IPS-20b (cell line): Measurements from ENCODE around the gene OMG.
"Not testable (repeated sequence)": the region's sequence is repeated elsewhere in the genome, so short reads cannot be mapped to it uniquely, and the experiment has no call there.

ENCODE experiments used
- H3K27ac ChIP-seq: one replicate; pipeline ENCODE4 v1.5.1; 2013; ENCODE audit warnings: low read length
- H3K27me3 ChIP-seq: 2 replicates; pipeline ENCODE4 v1.6.1; 2013; ENCODE audit warnings: mild to moderate bottlenecking, low read length, inconsistent platforms; ENCODE audit not compliant: insufficient read depth
- H3K36me3 ChIP-seq: 2 replicates; pipeline ENCODE4 v1.6.1; 2013; ENCODE audit warnings: low read depth, mild to moderate bottlenecking, inconsistent platforms, low read length, moderate library complexity; ENCODE audit not compliant: insufficient read depth
- H3K4me1 ChIP-seq: 2 replicates; pipeline ENCODE4 v1.6.1; 2013; ENCODE audit warnings: mild to moderate bottlenecking, control low read depth, inconsistent platforms, low read length, moderate library complexity; ENCODE audit not compliant: insufficient read depth
- H3K4me3 ChIP-seq: 2 replicates; pipeline ENCODE4 v1.5.1; 2013; ENCODE audit warnings: mild to moderate bottlenecking, low read length, inconsistent platforms
- H3K9ac ChIP-seq: 2 replicates; pipeline ENCODE4 v1.6.1; 2013; ENCODE audit warnings: low read depth, mild to moderate bottlenecking, inconsistent platforms, low read length, moderate library complexity
- H3K9me3 ChIP-seq: 2 replicates; pipeline ENCODE4 v1.6.1; 2013; ENCODE audit warnings: mild to moderate bottlenecking, low read depth, low read length, inconsistent platforms; ENCODE audit not compliant: insufficient read depth

The OMG gene

DNA sequence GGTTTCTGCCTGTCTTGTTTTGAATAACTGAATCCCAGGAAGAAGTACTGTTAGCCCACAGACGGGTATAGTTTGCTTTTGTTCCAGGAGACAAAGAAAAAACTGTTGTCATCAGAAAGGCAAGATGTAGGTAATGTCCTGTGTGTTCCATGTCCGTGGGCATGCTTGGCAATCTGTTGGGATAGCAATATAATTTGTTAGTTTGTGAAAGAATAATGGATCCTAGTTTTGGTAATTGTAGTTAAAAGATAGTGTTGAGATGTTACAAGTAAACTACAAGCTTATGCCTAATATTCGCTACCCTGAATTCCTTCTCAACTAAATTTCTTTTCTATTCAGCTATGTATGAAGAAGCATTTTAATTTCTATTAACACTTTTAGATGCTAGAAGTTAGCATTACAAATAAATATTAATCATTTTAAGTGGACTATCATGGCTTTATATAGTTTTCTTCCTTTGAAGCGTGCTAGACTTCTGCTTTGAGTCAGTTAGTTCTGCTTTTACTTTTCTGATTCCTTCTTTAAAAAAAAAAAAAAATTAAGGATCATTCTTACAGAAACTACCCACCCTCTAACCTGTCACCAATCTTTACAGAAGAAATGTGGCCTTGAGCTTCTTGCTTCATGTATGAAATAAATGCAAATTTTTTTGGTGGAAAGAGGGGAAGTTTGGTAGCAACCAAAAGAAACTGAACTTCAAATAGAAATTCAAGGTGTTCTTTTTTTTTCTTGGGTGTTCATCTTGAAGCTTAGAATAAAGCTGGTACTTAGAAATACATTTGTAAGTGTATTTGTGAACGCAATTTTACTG is 22.0 kb upstream of the OMG start:
- Histone ChIP-seq H3K9ac (no peak overlapping the region), H3K9me3 (no peaks in the 10 kb centered on the region), H3K4me3 (no peak overlapping the region), H3K27ac (no peak overlapping the region), H3K4me1 (no peaks in the 10 kb centered on the region), H3K27me3 (no peaks in the 10 kb centered on the region), H3K36me3 (no peaks in the 10 kb centered on the region)

- H3K27ac ChIP-seq = no peak overlapping the region
- H3K4me3 ChIP-seq = no peak overlapping the region
- no peaks in the 10 kb centered on the region for H3K27me3 ChIP-seq
- no peaks in the 10 kb centered on the region for H3K9me3 ChIP-seq
- H3K9ac ChIP-seq = no peak overlapping the region
- no peaks in the 10 kb centered on the region for H3K36me3 ChIP-seq
- no peaks in the 10 kb centered on the region for H3K4me1 ChIP-seq
Measured at GRCh38 chr17:31318298-31318801, 21.3 kb upstream of the OMG start.

DNA sequence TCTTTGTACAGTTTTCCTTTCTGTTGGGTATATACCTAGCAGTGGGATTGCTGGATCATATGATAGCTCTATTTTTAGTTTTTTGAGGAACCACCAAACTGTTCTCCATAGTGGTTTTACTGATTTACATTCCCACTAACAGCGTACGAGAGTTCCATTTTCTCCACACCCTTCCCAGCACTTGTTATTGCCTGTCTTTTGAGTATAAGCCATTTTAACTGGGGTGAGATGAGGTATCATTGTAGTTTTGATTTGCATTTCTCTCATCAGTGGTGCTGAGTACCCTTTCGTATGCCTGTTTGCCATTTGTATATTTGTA is 17.7 kb upstream of the OMG start:
- H3K9ac ChIP-seq = no peak overlapping the region
- H3K9me3 ChIP-seq = no peaks in the 10 kb centered on the region
- no peak overlapping the region for H3K4me3 ChIP-seq
- no peak overlapping the region for H3K27ac ChIP-seq
- no peaks in the 10 kb centered on the region for H3K27me3 ChIP-seq
- H3K4me1 ChIP-seq = no peaks in the 10 kb centered on the region
- no peaks in the 10 kb centered on the region for H3K36me3 ChIP-seq

DNA sequence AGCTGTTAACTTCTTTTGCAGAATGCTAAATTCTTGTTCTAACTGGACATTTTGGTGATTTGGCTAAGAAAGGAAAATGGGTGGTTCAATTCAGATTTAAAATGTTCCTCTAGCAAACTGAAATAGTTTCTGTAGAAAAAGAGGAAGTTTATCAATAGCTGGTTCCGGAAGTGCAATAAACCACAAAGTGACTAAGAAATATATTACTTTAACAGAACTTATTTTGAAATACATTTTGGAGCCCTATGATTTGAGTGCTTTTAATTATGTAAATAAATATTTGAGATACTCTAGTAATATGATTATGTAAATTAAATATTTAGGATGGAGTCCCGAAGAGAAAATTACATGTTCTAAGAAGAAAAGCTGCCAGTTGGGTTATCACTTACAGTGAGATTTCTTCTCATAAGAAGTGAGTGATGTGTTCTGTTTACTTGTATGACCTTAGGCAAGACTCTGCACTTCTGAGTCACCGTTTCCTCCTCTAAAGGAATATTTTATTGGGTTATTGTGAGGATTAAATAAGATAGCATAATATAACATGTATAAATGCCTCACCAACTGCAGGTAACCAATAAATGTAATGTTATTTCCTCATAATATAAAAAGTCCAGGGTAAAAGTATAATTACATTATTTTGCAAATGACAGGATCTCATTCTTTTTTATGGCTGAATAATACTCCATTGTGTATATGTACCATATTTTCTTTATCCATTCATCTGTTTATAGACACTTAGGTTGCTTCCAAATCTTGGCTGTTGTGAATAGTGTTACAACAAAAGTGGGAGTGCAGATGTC is 17.1 kb upstream of the OMG start, which contains the start of gene EVI2B:
Gene EVI2B (minus strand): TSS at position 73 of the 800 bp plus-strand sequence. CDS start 8,445 bp downstream, outside the sequence.
- no peak within 1 kb of the TSS for H3K9ac ChIP-seq
- no peaks in the 10 kb centered on the region for H3K27me3 ChIP-seq
- no peak within 1 kb of the TSS for H3K4me3 ChIP-seq
- no peaks in the 10 kb centered on the region for H3K4me1 ChIP-seq
- H3K36me3 ChIP-seq = no peaks in the 10 kb centered on the region
- no peaks in the 10 kb centered on the region for H3K9me3 ChIP-seq
- no peak within 1 kb of the TSS for H3K27ac ChIP-seq

GRCh38 chr17:31312223-31312622 is 15.2 kb upstream of the OMG start:
- H3K4me1 ChIP-seq, H3K4me3 ChIP-seq, H3K9ac ChIP-seq: not testable (repeated sequence)

GRCh38 chr17:31311526-31311925 is 14.5 kb upstream of the OMG start:
- H3K27ac ChIP-seq = no peak overlapping the region
- H3K9ac ChIP-seq = no peak overlapping the region

More at GRCh38 chr17:31312223-31312622, 15.2 kb upstream of the OMG start:
- H3K9me3 ChIP-seq, H3K27ac ChIP-seq, H3K27me3 ChIP-seq, H3K36me3 ChIP-seq: not testable (repeated sequence)

DNA sequence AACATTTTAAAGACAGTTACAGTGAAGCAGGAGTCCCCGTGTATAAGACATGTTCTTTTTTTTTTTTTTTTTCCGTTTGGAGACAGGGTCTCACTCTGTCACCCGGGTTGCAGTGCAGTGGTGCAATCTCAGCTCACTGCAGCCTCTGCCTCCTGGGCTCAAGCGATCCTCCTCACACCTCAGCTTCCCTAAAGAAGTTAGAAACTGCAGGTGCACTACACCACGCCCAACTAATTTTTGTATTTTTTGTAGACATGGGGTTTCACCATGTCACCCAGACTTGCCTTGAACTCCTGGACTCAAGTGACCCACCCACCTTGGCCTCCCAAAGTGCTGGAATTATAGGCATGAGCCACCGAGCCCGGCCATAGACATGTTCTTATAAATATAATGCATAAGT is 13.8 kb upstream of the OMG start:
- Histone ChIP-seq H3K36me3 (no peaks in the 10 kb centered on the region), H3K4me3 (no peak overlapping the region), H3K9me3 (no peaks in the 10 kb centered on the region), H3K27me3 (no peaks in the 10 kb centered on the region), H3K4me1 (no peaks in the 10 kb centered on the region), H3K9ac (no peak overlapping the region), H3K27ac (no peak overlapping the region)

More at GRCh38 chr17:31311526-31311925, 14.5 kb upstream of the OMG start:
- Histone ChIP-seq H3K4me1 (no peaks in the 10 kb centered on the region), H3K4me3 (no peak overlapping the region), H3K36me3 (no peaks in the 10 kb centered on the region), H3K9me3 (no peaks in the 10 kb centered on the region), H3K27me3 (no peaks in the 10 kb centered on the region)

- no peaks in the 10 kb centered on the region for H3K36me3 ChIP-seq
- no peak overlapping the region for H3K27ac ChIP-seq
- no peaks in the 10 kb centered on the region for H3K9me3 ChIP-seq
- H3K4me1 ChIP-seq = no peaks in the 10 kb centered on the region
- no peak overlapping the region for H3K9ac ChIP-seq
- no peaks in the 10 kb centered on the region for H3K27me3 ChIP-seq
- H3K4me3 ChIP-seq = no peak overlapping the region
Measured at GRCh38 chr17:31310260-31310659, 13.2 kb upstream of the OMG start.

- no peak overlapping the region for H3K9ac ChIP-seq
- no peaks in the 10 kb centered on the region for H3K4me1 ChIP-seq
- no peaks in the 10 kb centered on the region for H3K36me3 ChIP-seq
- H3K27me3 ChIP-seq = no peaks in the 10 kb centered on the region
- H3K4me3 ChIP-seq = no peak overlapping the region
- no peaks in the 10 kb centered on the region for H3K9me3 ChIP-seq
- H3K27ac ChIP-seq = no peak overlapping the region
Measured at GRCh38 chr17:31309556-31309955, 12.5 kb upstream of the OMG start.

- Histone ChIP-seq H3K9ac (no peak overlapping the region), H3K27me3 (no peaks in the 10 kb centered on the region), H3K27ac (no peak overlapping the region), H3K4me3 (no peak overlapping the region), H3K9me3 (no peaks in the 10 kb centered on the region), H3K36me3 (no peaks in the 10 kb centered on the region), H3K4me1 (no peaks in the 10 kb centered on the region)
Measured at GRCh38 chr17:31308372-31309334, 11.6 kb upstream of the OMG start.

- Histone ChIP-seq H3K4me3 (no peak overlapping the region), H3K4me1 (no peaks in the 10 kb centered on the region), H3K36me3 (no peaks in the 10 kb centered on the region), H3K27ac (no peak overlapping the region), H3K9ac (no peak overlapping the region), H3K9me3 (no peaks in the 10 kb centered on the region), H3K27me3 (no peaks in the 10 kb centered on the region)
Measured at GRCh38 chr17:31307640-31308039, 10.6 kb upstream of the OMG start.
